ENCODE results near the gene TTC24.
"Not testable (repeated sequence)": the region's sequence is repeated elsewhere in the genome, so short reads cannot be mapped to it uniquely, and the experiment has no call there.

The TTC24 gene

GRCh38 chr1:156579472-156579871 lies at the start of gene TTC24:
TTC24 (plus strand) TSS chr1:156579723; CDS start chr1:156581365, 1,642 bp downstream.
- no peak for DNase-seq

GRCh38 chr1:156530006-156530405 lies 49.5 kb upstream of the TTC24 start:
- no peak for DNase-seq

DNA sequence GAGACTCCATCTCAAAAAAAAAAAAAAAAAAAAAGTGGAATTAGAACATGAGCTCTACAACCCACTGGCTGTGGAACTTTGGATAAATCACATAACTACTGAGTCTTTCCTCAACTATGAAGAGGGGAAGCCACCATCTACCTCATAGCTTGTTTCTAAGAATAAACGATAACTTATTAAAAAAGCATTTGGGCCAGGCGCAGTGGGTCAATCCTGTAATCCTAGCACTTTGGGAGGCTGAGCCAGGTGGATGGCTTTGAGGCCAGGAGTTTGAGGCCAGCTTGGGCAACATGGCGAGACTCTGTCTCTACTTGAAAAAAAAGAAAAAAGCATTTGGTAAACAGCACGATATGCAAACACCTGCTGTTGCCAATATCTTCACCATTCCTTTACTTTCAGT lies 47.1 kb upstream of the TTC24 start:
- no peak for DNase-seq

- no peak for DNase-seq
Observed at GRCh38 chr1:156533568-156534220, 45.8 kb upstream of the TTC24 start.

GRCh38 chr1:156534424-156535060 lies 45.0 kb upstream of the TTC24 start:
- DNase-seq = no peak

DNA sequence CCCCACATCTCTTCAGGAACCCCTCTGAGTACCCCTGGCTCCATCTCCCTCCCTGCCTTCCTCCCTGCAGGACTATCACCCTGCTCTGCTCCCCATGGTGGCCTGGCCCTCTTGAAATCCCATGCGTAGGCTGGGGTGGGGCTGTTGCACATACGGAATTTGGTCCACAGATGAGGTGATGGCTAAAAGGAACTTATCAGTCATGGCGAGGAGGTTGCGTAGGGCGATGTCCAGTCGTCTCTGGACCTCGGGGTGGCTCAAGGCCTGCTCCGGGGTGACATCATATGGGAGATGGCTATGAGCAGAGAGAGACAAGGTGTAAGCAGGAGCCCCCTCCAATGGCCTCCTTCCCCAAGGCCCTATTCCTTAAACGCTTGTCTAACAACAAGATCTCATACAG lies 42.5 kb upstream of the TTC24 start:
- no peak for DNase-seq

- no peak for DNase-seq
Observed at GRCh38 chr1:156538711-156539440, 40.6 kb upstream of the TTC24 start.

DNA sequence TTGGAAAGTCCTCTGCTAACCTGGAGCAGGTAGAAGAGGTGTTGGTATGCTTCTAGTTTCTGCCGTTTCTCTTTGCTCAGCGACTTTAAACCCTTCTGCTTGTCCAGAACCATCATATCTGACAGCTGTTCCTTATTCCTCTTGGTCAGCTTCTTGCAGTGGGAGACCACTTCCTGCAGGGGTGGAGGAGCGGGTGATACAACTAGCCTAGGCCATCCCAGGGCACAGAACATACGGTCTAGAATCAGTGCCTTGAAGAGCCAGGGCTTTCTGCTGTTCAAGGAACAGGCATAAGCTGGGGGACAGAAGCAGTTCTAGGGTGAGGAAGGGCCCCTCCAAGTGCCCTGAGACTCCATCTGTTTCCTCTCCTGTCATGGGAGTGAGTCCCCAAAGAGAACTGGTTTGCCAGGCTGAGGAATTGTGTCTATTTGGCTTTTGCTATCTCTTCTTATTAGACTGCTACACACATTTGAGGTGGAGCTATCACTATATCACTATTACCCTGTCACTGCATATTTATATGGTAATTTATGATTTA lies 39.6 kb upstream of the TTC24 start:
- DNase-seq = no peak

GRCh38 chr1:156540955-156541354 lies 38.6 kb upstream of the TTC24 start:
- DNase-seq = no peak

DNA sequence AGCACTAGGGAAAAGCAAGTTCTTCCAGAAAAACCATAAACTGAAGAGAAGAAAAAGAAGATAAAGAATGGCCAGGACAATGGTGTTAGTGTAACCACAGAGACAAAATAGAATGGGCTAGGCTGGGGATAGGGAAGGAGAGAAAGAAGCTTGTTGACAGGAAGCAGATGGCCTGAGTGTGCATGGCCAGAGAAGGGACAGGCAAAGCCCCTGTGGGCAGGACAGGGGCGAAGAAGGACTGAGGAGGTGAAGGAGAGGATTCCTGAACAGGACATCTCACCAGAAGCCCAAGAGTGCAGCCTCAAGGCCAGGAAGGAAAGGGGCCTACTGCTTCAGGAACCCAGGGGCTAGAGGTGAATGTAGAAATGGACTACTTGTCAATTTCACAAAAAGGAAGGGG lies 36.5 kb upstream of the TTC24 start:
- DNase-seq = no peak

GRCh38 chr1:156544592-156545102 lies 34.9 kb upstream of the TTC24 start:
- DNase-seq = no peak

GRCh38 chr1:156546267-156546666 lies 33.3 kb upstream of the TTC24 start:
- DNase-seq = no peak

DNA sequence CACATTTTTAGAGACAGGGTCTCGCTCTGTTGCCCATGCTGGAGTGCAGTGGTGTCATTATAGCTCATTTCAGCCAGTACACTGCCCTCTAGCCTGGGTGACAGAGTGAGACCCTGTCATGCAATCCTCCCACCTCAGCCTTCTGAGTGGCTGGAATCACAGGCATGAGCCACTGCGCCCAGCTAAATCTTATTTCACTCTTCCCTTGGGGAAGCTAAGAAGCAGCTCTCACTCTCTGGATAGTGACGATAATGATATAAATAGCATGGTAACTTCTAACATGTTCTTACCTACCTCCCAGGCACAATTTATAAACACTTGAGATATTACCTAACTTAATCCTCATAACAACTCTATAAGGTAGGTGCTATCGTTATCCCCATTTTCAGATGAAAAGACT lies 32.1 kb upstream of the TTC24 start:
- DNase-seq = no peak

DNA sequence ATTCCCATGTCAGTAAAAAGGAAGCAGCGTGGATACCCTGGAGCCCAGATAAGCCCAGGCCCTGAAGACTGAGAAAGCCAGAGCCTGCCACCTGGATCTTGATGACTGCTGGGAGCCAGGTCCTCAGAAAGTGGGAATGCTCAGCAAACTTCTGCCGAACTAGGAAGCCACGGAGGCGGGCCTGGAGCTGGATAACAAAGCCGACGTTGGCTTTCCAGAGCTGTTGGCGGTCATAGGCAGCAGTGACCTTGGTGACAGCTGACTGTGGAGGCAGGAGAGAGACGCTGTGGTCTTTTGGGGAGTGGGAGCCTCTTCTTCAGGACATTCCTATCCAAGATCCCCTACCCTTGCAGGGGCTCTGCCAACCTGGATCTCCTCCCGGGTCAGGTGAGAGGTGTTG lies 31.5 kb upstream of the TTC24 start:
- no peak for DNase-seq

DNA sequence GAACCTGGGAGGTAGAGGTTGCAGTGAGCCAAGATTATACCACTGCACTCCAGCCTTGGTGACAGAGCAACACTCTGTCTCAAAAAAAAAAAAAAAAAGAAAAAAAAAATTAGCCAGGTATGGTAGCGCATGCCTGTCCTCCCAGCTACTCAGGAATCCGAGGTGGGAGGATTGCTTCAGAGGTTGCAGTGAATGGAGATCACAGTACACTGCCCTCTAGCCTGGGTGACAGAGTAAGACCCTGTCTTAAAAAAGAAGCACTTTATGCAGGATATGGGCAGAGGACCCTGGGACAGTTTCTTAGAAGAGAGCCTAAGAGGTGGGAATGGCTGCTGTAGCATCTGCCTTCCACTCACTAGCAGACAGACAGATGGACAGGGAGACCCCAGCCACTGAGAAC lies 30.1 kb upstream of the TTC24 start:
- DNase-seq = no peak

DNA sequence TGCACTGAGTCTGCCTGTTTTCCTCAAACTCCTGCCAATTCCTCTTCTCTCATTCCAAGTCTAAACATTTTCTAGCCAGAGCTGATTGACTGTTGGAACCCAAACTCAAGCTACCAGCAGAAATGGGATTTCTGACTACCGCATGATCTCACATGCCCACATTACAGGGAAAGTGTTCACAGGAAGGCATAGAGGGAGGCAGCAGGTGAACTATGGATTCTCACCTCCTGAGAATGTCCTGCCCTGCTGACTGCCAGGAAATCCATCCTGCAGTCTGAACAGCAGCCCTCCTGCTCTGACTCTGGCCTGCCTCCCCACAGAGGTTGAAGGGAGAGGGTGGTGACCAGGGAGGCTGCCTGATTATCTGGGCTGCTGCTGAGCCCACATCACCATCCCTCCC lies 29.7 kb upstream of the TTC24 start:
- no peak for DNase-seq

DNA sequence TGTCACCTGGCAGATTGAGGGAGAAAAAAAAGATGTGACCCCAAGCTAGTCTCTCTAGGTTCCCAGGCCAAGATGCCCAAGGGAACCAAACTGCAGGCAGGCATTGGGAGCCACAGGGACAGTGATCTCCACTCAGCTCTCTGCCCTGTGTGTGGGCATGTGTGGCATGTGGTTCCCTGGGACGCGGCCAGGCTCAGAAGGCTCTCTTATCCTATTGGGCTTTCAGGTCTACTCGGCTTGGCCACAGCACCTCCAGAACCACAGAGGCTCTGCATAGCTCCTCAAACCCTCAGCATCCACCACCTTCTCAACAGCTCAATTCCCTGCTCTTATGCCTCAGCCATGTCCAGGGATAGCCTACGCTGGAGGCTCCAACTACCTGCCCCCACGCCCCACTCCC lies 29.2 kb upstream of the TTC24 start:
- no peak for DNase-seq

- no peak for DNase-seq
Observed at GRCh38 chr1:156551066-156551643, 28.4 kb upstream of the TTC24 start.

- no peak for DNase-seq
Observed at GRCh38 chr1:156551869-156552268, 27.7 kb upstream of the TTC24 start.

DNA sequence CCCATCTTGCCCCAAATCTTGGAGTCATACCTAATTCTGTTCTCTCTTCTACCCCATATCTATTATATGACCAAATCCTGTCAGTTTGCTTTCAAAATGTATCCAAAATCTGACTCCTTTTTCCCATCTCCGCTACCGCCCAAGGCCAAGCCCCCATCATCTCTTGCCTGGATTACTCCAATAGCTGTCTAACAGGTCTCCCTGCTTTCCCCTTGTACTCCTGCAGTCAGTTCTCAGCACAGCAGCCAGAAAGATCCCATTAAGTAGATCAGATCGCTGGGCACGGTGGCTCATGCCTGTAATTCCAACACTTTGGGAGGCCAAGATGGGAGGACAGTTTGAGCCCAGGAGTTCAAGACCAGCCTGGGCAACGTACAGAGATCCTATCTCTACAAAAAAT lies 27.0 kb upstream of the TTC24 start:
- no peak for DNase-seq

DNA sequence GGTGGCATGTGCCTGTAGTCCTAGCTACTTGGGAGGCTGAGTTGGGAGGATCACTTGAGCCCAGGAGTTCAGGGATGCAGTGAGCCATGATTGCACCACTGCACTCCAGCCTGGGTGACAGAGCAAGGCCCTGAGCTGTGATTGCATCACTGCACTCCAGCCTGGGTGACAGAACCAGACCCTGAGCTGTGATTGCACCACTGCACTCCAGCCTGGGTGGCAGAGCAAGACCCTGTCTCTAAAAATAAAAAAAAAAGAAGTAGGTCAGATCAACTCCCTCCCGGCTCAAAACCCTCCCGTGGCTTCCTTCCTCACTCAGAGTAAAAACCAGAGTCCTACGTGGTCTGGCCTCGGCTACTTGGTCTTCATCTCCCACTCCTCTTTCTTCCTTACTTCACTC lies 26.6 kb upstream of the TTC24 start:
- not testable (repeated sequence) for DNase-seq

DNA sequence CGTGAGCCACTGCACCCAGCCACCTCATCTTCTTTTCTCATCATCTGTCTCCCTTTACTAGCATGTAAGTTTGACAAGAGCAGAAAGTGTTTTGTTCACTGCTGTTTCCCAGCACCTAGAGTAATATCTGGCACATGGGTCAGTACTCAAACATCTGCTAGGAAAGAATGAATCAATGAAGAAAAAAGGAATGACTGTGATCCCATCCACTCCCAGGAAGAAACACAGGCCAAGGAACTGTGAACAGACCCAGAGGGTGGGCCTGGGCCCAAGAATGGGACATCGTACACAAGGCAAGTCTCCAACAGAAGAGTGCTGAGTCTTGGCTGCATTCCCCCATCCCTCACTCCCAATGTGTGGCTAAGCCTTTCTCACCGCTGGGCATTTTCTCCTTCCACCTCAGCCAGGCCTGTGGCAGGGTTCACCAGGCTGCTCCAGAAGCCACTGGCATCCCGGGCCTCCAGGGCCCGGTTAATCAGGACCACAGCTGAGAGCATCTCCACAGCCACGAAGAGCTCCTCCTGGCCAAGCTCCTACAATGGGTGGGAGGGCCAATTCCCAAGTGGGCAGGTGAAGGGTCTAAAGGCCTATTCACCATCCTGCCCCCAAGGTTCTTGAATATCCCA lies 25.6 kb upstream of the TTC24 start:
- DNase-seq = no peak

DNA sequence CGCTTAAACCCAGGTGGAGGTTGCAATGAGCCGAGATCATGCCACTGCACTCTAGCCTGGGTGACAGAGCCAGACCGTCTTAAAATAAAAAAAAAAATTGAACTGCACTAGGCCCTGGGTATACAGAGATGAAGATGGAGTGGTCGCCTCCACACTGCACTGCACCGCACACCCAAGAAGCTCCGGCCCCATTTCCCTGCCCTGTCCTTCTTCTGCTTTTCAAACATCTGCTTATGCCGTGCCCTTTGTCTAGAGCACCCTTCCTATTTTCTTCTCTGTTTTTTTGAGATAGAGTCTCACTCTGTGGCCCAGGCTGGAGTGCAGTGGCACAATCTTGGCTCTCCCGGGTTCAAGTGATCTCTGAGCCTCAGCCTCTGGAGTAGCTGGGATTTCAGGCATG lies 24.6 kb upstream of the TTC24 start:
- DNase-seq = no peak
